Glutamatergic neuron (in vitro differentiated cells): ENCODE measurements around the gene DIS3L. TPM values are rescaled to one million over a fixed set of nuclear protein-coding genes. Genes with fewer than 3 reads are reported as not detected.
"Not testable (repeated sequence)": the region's sequence is repeated elsewhere in the genome, so short reads cannot be mapped to it uniquely, and the experiment has no call there.

ENCODE experiments used
- DNase-seq: peaks from one replicate; pipeline ENCODE4 v3.0.0; 2022
- H3K27ac Mint-ChIP-seq: one replicate; pipeline ENCODE4 v1.8.0; 2020; ENCODE audit warnings: mild to moderate bottlenecking, mixed read lengths, inconsistent platforms; ENCODE audit not compliant: unreplicated experiment
- H3K27me3 Mint-ChIP-seq: one replicate; pipeline ENCODE4 v1.8.0; 2020; ENCODE audit warnings: mild to moderate bottlenecking, moderate library complexity, mixed read lengths, inconsistent platforms; ENCODE audit not compliant: unreplicated experiment
- H3K36me3 Mint-ChIP-seq: one replicate; pipeline ENCODE4 v1.8.0; 2020; ENCODE audit warnings: mild to moderate bottlenecking, mixed read lengths, inconsistent platforms; ENCODE audit not compliant: unreplicated experiment
- H3K4me1 Mint-ChIP-seq: one replicate; pipeline ENCODE4 v1.8.0; 2020; ENCODE audit warnings: mild to moderate bottlenecking, low read depth, mixed read lengths, inconsistent platforms; ENCODE audit not compliant: unreplicated experiment
- H3K4me3 Mint-ChIP-seq: one replicate; pipeline ENCODE4 v1.8.0; 2020; ENCODE audit warnings: mild to moderate bottlenecking, mixed read lengths, inconsistent platforms; ENCODE audit not compliant: unreplicated experiment
- H3K9me3 Mint-ChIP-seq: one replicate; pipeline ENCODE4 v1.8.0; 2020; ENCODE audit warnings: mild to moderate bottlenecking, moderate library complexity, mixed read lengths, inconsistent platforms; ENCODE audit not compliant: unreplicated experiment
- total RNA-seq: library from RNA; stranded (reverse); fragmentation: NEBNext Ultra II Directional; extraction: Animal tissue kit (Norgen Biotek cat#: 25700); gene quantifications from one replicate; pipeline ENCODE4 v1.2.1, GENCODE V29; 2021; ENCODE audit not compliant: unreplicated experiment
- TF ChIP-seq, protein P1 (sequence below): fragments of 200-600 bp; sonication (generic); IDR thresholded peaks from one replicate; pipeline ENCODE4 v1.5.0; 2021; ENCODE audit not compliant: partially characterized antibody, unreplicated experiment

The DIS3L gene
- total RNA-seq, 1 donor from 2014 or later: 6.0 TPM

DNA sequence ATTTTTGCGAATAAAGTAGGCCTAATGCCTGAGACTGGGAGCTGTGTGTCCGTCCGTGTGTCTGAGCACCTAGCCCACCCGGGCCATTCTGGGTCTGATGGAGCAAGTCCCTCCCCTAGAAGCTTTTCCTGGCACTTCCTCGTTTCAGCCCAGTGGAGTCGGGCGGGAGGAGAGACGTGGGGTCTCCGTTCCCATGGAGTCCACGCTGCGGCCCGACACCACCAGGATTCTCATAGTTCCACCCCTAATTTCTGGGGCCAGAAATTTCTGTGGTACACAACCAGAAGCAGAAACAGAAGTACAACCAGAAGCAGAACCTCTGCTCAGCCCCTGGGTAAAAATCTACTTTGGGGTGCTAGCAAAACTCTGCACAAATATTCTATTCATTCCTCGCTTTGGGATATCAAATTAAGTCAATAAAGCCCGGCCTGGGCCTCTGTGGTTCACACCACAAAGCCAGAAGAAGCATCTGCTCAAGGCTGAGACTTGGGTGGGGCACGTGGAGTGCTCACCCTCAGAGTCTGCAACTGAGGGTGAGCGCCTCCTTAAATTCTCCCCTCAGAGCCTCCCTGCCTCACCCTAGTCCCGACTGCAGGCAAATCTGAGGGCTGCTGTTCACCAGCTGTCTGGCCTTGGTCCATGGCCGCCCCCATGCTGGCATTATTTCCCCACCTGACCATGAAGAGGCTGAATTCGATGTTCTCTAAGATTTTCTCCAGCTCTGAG is 38.3 kb upstream of the DIS3L start:
- TF ChIP-seq, protein P1, sequence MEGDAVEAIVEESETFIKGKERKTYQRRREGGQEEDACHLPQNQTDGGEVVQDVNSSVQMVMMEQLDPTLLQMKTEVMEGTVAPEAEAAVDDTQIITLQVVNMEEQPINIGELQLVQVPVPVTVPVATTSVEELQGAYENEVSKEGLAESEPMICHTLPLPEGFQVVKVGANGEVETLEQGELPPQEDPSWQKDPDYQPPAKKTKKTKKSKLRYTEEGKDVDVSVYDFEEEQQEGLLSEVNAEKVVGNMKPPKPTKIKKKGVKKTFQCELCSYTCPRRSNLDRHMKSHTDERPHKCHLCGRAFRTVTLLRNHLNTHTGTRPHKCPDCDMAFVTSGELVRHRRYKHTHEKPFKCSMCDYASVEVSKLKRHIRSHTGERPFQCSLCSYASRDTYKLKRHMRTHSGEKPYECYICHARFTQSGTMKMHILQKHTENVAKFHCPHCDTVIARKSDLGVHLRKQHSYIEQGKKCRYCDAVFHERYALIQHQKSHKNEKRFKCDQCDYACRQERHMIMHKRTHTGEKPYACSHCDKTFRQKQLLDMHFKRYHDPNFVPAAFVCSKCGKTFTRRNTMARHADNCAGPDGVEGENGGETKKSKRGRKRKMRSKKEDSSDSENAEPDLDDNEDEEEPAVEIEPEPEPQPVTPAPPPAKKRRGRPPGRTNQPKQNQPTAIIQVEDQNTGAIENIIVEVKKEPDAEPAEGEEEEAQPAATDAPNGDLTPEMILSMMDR: no peak
- no peak for DNase-seq
- Mint-ChIP-seq H3K4me1 (peaks cover 2% of the 10 kb centered on the region), H3K9me3 (peaks cover 5% of the 10 kb centered on the region), H3K27me3 (peaks cover 27% of the 10 kb centered on the region), H3K27ac (no peak overlapping the region), H3K36me3 (no peaks in the 10 kb centered on the region), H3K4me3 (no peak overlapping the region)

DNA sequence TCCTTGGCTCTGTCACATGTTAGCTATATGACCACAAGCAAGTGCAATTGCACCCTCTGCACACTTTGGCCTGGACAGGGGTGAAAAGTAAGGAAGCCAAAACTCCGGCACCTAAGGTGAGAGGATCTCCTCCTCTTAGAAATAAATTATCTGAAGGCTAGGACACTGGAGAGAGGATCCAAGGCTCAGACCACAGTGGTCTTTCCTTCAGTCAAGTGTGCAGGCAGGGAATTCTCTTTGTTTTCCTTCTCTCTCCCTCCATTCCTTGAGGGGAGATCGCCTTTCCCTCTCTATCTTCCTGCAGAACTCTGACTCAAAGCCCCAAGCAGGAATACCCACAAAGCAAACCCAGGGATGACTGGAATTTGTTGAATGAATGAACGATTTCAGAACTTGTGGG is 36.7 kb upstream of the DIS3L start:
- Mint-ChIP-seq H3K4me1 (peaks cover 2% of the 10 kb centered on the region), H3K27me3 (peaks cover 22% of the 10 kb centered on the region), H3K9me3 (peaks cover 5% of the 10 kb centered on the region), H3K36me3 (peaks cover under 1% of the 10 kb centered on the region), H3K27ac (no peak overlapping the region), H3K4me3 (no peak overlapping the region)
- DNase-seq: no peak
- TF ChIP-seq, protein P1: no peak

DNA sequence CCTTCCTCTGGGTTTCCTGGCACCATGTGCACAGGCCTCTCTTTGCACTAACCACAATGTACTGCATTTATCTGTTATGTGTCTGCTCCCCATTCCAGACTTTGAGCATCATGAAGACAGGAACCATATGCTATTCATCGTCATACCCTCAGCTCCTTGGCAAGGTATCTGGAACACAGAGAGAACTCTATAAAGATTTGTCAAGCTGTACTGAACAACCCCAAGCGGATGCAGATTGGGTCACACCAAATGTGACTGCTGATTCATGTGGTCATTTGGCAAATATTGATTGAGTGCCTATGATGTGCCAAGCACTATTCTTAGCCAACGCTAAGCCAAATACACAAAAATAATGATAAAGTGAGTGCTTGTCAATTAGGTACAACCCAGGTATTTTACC is 32.3 kb upstream of the DIS3L start:
- H3K4me1 Mint-ChIP-seq: no peaks in the 10 kb centered on the region
- H3K4me3 Mint-ChIP-seq: no peak overlapping the region
- TF ChIP-seq, protein P1: no peak
- H3K27me3 Mint-ChIP-seq: peaks cover 6% of the 10 kb centered on the region
- peaks cover 13% of the 10 kb centered on the region for H3K36me3 Mint-ChIP-seq
- DNase-seq: no peak
- peaks cover 1% of the 10 kb centered on the region for H3K9me3 Mint-ChIP-seq
- no peak overlapping the region for H3K27ac Mint-ChIP-seq

DNA sequence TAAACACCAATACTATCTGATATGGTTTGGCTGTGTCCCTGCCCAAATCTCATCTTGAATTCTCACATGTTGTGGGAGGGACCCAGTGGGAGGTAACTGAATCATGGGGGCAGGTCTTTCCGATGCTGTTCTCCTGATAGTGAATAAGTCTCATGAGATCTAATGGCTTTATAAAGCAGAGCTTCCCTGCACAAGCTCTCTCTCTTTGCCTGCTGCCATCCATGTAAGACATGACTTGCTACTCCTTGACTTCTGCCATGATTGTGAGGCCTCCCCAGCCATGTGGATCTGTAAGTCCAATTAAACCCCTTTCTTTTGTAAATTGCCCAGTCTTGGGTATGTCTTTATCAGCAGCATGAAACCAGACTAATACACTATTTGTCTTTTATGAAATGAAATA is 30.5 kb upstream of the DIS3L start:
- not testable (repeated sequence) for DNase-seq, H3K9me3 Mint-ChIP-seq, H3K4me1 Mint-ChIP-seq, H3K27ac Mint-ChIP-seq, H3K27me3 Mint-ChIP-seq, H3K4me3 Mint-ChIP-seq
- peaks cover 13% of the 10 kb centered on the region for H3K36me3 Mint-ChIP-seq

DNA sequence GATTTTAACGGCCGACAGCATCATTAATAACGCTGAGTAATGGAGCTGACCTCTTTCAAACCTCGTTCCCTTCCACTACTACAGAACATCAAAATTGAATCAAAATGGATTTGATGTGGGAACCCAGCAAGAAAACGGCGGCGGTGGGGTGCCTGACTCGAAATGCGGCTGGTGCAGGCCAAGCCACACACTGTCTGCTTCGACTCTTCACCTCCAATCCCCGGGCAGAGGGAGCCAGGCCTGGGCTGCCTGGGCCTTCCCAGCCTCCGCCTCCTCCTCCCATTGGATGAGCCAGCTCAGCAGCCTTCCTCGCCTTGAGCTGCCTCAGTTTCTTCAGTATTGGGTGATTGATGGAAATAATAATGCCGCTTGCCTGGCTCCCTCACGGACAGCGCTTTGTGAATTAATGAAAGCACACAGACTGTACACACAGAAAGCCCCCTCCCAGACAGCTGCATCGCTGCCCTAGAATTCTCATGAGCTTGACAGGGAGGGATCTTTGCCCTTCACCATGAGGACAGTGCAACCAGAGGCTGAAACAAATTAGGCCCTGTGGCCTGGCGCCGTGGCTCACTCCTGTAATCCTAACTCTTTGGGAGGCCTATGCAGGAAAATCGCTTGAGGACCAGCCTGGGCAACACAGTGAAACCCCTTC is 28.4 kb upstream of the DIS3L start:
- Mint-ChIP-seq H3K27ac (no peak overlapping the region), H3K4me3 (no peak overlapping the region), H3K27me3 (no peaks in the 10 kb centered on the region), H3K4me1 (no peaks in the 10 kb centered on the region), H3K36me3 (peaks cover 13% of the 10 kb centered on the region), H3K9me3 (peaks cover 1% of the 10 kb centered on the region)
- TF ChIP-seq, protein P1: no peak
- no peak for DNase-seq
